GM12878 (cell line): ENCODE results near the gene CCDC14. TPM values are rescaled to one million over a fixed set of nuclear protein-coding genes. Genes with fewer than 3 reads are reported as not detected.
A peak's percentile ranks its signal among the peaks of the same experiment; 100 is the strongest.

Source experiments
- ATAC-seq: fragments of 200-7000 bp; cut with Tn5 transposase; 3 replicates; pipeline ENCODE4 v1.9.1; 2020; ENCODE audit warnings: mild to moderate bottlenecking, moderate library complexity
- BruUV-seq: library from RNA; stranded (reverse); fragments of 400-500 nt; replicated peaks from 2 replicates; lab custom pipeline; 2021; lab: Mats Ljungman, UMichigan
- CTCF ChIA-PET: fragments of 300-600 bp; sonication (Branson Sonifier 250); formaldehyde crosslinking; extraction: SDS; loops from one replicate; lab custom pipeline; 2021; ENCODE audit warnings: inconsistent platforms; lab: Yijun Ruan, JAX
- POLR2A ChIA-PET: fragments of 350-600 bp; formaldehyde crosslinking; extraction: SDS; loops from one replicate; lab custom pipeline; 2021; ENCODE audit warnings: inconsistent platforms; lab: Charles Lee
- RAD21 ChIA-PET: fragments of 300-600 bp; sonication (Branson Sonifier 250); formaldehyde crosslinking; loops from one replicate; lab custom pipeline; 2023; ENCODE audit warnings: antibody characterized with exemption; ENCODE audit not compliant: unreplicated experiment; lab: Charles Lee
- SMC1A ChIA-PET: fragments of 300-600 bp; sonication (Branson Sonifier 250); formaldehyde crosslinking; loops from one replicate; lab custom pipeline; 2023; ENCODE audit not compliant: unreplicated experiment, uncharacterized antibody; lab: Charles Lee
- DNase-seq: peaks from one replicate; pipeline ENCODE4 v3.0.0-alpha.2; 2011; ENCODE audit warnings: low read depth, low spot score
- FAIRE-seq: peaks from 3 replicates; lab custom pipeline; 2011; peaks lifted over from hg19 to GRCh38; lab: Jason Lieb, UNC
- H2AFZ ChIP-seq: 2 replicates; pipeline ENCODE4 v1.6.0; 2011; ENCODE audit warnings: low read depth, low read length, control low read depth; ENCODE audit not compliant: control insufficient read depth
- H3K27ac ChIP-seq: 2 replicates; pipeline ENCODE4 v1.5.1; 2011; ENCODE audit warnings: control low read depth; ENCODE audit not compliant: control insufficient read depth, insufficient read depth
- H3K27me3 ChIP-seq, 2 experiments: replicated peaks in 1 of 2; 2 replicates each; pipeline versions ENCODE4 v1.6.0 to v1.6.1; 2011; ENCODE audit warnings: low read length in 1 of 2; ENCODE audit not compliant: control insufficient read depth in 2 of 2, insufficient read depth in 2 of 2
- H3K36me3 ChIP-seq, 2 experiments: 2 replicates each; pipeline ENCODE4 v1.5.1; 2011; ENCODE audit warnings: low read length in 1 of 2; ENCODE audit not compliant: control insufficient read depth in 2 of 2, insufficient read depth in 2 of 2
- H3K4me1 ChIP-seq: 2 replicates; pipeline ENCODE4 v1.6.1; 2011; ENCODE audit warnings: mild to moderate bottlenecking, low read length, moderate library complexity, mixed read lengths; ENCODE audit not compliant: control insufficient read depth, insufficient read depth
- H3K4me2 ChIP-seq: 2 replicates; pipeline ENCODE4 v1.6.0; 2011; ENCODE audit warnings: control low read depth; ENCODE audit not compliant: control insufficient read depth, insufficient read depth
- H3K4me3 ChIP-seq: fragments of 200-600 bp; sonication (generic); 2 replicates; pipeline ENCODE4 v1.5.1; 2016
- H3K79me2 ChIP-seq: 2 replicates; pipeline ENCODE4 v1.6.0; 2011; ENCODE audit warnings: low read length; ENCODE audit not compliant: control insufficient read depth, insufficient read depth
- H3K9ac ChIP-seq: 2 replicates; pipeline ENCODE4 v1.8.0; 2011; ENCODE audit warnings: low read length, control low read depth, mixed read lengths; ENCODE audit not compliant: control insufficient read depth, insufficient read depth
- H3K9me3 ChIP-seq: replicated peaks from 3 replicates; pipeline ENCODE4 v1.5.1; 2011; ENCODE audit warnings: mild to moderate bottlenecking, low read length; ENCODE audit not compliant: control insufficient read depth, insufficient read depth
- H4K20me1 ChIP-seq: 2 replicates; pipeline ENCODE4 v1.6.0; 2011; ENCODE audit not compliant: control insufficient read depth, insufficient read depth
- E2F8 ChIP-seq: fragments of 450-650 bp; IDR thresholded peaks from 2 replicates; pipeline ENCODE4 v1.6.1; 2018; ENCODE audit warnings: mild to moderate bottlenecking, low read depth, moderate library complexity; ENCODE audit not compliant: partially characterized antibody
- EGR1 ChIP-seq, 2 experiments: IDR thresholded peaks; 1 replicate in 1 of 2; 2 replicates in 1 of 2; pipeline ENCODE4 v1.6.1; 2011 to 2012; ENCODE audit warnings: low read depth in 2 of 2, low read length in 2 of 2, borderline replicate concordance in 1 of 2, mild to moderate bottlenecking in 1 of 2, moderate library complexity in 1 of 2
- EP300 ChIP-seq, 2 experiments: fragments of 150-350 bp in 1 of 2; IDR thresholded peaks; 2 replicates each; pipeline ENCODE4 v1.6.1; 2011 to 2012; ENCODE audit warnings: low read depth in 2 of 2, low read length in 2 of 2, borderline replicate concordance in 1 of 2, improper control_type of control experiment in 1 of 2, inconsistent platforms in 1 of 2; ENCODE audit not compliant: control insufficient read depth in 1 of 2
- POLR2A ChIP-seq: IDR thresholded peaks from 2 replicates; pipeline ENCODE4 v1.6.1; 2011; ENCODE audit warnings: low read depth, mild to moderate bottlenecking, low read length
- WGBS: methylation state at CpG from one replicate; pipeline ENCODE4 v1.1.6; 2016; ENCODE audit warnings: low lambda C conversion rate; ENCODE audit not compliant: insufficient replicate concordance, insufficient coverage; ENCODE audit errors: missing lambda C conversion rate; 5-methylcytosine and 5-hydroxymethylcytosine counted together
- in situ Hi-C: fragments of 300-500 bp; cut with MboI; formaldehyde crosslinking; loops from 9 replicates; pipeline ENCODE4 v1.14.3; 2018; ENCODE audit warnings: mixed read lengths
- intact Hi-C: fragments of 100-400 bp; cut with micrococcal nuclease; formaldehyde crosslinking; loops from one replicate; pipeline ENCODE4 v1.14.2; 2022; ENCODE audit not compliant: unreplicated experiment
- polyA plus RNA-seq, 11 experiments: library from polyadenylated mRNA; depleted of rRNA in 4 of 11; unstranded in 6 of 11; stranded (reverse) in 5 of 11; fragments of >200 nt; fragmentation: Nextera tagmentation in 4 of 11; fragmentation: Illumina TruSeq in 1 of 11; extraction: Ambion mirVana in 4 of 11; extraction: Trizol in 1 of 11; gene quantifications; 1 replicate in 1 of 11; 2 replicates in 10 of 11; pipeline versions ENCODE4 v1.2.1 to v1.2.3, GENCODE V29; 2011 to 2016; ENCODE audit warnings: inconsistent platforms in 2 of 11, missing spikeins in 2 of 11, low read depth in 1 of 11
- total RNA-seq, 4 experiments: library from RNA; depleted of rRNA in 3 of 4; stranded (reverse); fragments of >200 nt in 3 of 4; fragmentation: Illumina TruSeq in 1 of 4; extraction: Trizol in 1 of 4; gene quantifications; 2 replicates each; pipeline versions ENCODE4 v1.2.1 to v1.2.3, GENCODE V29; 2013 to 2021
- TF ChIP-seq, protein P1 (sequence below): fragments of 150-350 bp; IDR thresholded peaks from 2 replicates; pipeline ENCODE4 v1.6.1; 2016; ENCODE audit warnings: low read depth, low read length

Gene CCDC14
- total and polyA plus RNA-seq, 10 of the 15 experiments (the other 5 are each of a cell fraction or from before 2014, with no cell fraction given): 15.9 to 104 (median 43.0) TPM

GRCh38 chr3:123961508-123961856 is 453 bp upstream of the CCDC14 start:
- H3K36me3 ChIP-seq: no peaks in the 10 kb centered on the region
- SMC1A ChIA-PET: no interaction called here
- H3K27ac ChIP-seq: peak overlapping the region; percentile 78; the same call in 1 of the 2 replicates
- peak overlapping the region; percentile 94 for H2AFZ ChIP-seq
- BruUV-seq: no TSS peak
- H3K4me2 ChIP-seq: peak overlapping the region; percentile 51
- peaks cover 5% of the 10 kb centered on the region; the same call in 1 of the 2 replicates for H3K4me1 ChIP-seq
- 2% methylated on average over 15 of the region's 15 CpGs for WGBS
- H3K9me3 ChIP-seq: no peaks in the 10 kb centered on the region
- in situ Hi-C loops: no loop called here
- intact Hi-C loops: no loop called here
- POLR2A ChIA-PET: interaction anchor here (0.6 to 0.8 kb wide), 2 partner anchors 88 to 227 kb away, joined by 3 to 5 read pairs; no protein-coding TSS in a partner anchor
- ATAC-seq (no peak), DNase-seq (no peak), FAIRE-seq (no peak)
- no peaks in the 10 kb centered on the region for H3K27me3 ChIP-seq
- peaks cover 5% of the 10 kb centered on the region for H3K79me2 ChIP-seq
- RAD21 ChIA-PET: no interaction called here
- CTCF ChIA-PET: interaction anchor here (1.6 kb wide), 1 partner anchor 238 kb away, joined by 5 read pairs; no protein-coding TSS in a partner anchor
- H4K20me1 ChIP-seq: no peaks in the 10 kb centered on the region
- peak overlapping the region; percentile 100 for H3K4me3 ChIP-seq
- TF ChIP-seq EP300 (IDR thresholded peaks at IDR 0.05; ENCODE audit: borderline replicate concordance in 1 of 2, control insufficient read depth in 1 of 2, low read depth in 2 of 2, low read length in 2 of 2) (no peak), EGR1 (IDR thresholded peaks at IDR 0.05; ENCODE audit: borderline replicate concordance in 1 of 2, low read depth in 2 of 2, low read length in 2 of 2) (0 out of 3 replicates have a peak, but pooled peaks of 1 of the 2 experiments have one; percentile 0), POLR2A (no peak), E2F8 (no peak)
- TF ChIP-seq, protein P1, sequence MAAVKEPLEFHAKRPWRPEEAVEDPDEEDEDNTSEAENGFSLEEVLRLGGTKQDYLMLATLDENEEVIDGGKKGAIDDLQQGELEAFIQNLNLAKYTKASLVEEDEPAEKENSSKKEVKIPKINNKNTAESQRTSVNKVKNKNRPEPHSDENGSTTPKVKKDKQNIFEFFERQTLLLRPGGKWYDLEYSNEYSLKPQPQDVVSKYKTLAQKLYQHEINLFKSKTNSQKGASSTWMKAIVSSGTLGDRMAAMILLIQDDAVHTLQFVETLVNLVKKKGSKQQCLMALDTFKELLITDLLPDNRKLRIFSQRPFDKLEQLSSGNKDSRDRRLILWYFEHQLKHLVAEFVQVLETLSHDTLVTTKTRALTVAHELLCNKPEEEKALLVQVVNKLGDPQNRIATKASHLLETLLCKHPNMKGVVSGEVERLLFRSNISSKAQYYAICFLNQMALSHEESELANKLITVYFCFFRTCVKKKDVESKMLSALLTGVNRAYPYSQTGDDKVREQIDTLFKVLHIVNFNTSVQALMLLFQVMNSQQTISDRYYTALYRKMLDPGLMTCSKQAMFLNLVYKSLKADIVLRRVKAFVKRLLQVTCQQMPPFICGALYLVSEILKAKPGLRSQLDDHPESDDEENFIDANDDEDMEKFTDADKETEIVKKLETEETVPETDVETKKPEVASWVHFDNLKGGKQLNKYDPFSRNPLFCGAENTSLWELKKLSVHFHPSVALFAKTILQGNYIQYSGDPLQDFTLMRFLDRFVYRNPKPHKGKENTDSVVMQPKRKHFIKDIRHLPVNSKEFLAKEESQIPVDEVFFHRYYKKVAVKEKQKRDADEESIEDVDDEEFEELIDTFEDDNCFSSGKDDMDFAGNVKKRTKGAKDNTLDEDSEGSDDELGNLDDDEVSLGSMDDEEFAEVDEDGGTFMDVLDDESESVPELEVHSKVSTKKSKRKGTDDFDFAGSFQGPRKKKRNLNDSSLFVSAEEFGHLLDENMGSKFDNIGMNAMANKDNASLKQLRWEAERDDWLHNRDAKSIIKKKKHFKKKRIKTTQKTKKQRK: no peak
- peak overlapping the region; percentile 97 for H3K9ac ChIP-seq
